DMS114 treated with DMSO at 0.1 percent for 48 hours (cell line): ENCODE results near the gene ARID1A.
"Not testable (repeated sequence)": the region's sequence is repeated elsewhere in the genome, so short reads cannot be mapped to it uniquely, and the experiment has no call there.

ENCODE experiments used
- DNase-seq: peaks from one replicate; lab custom pipeline; 2025; ENCODE audit not compliant: unreplicated experiment; lab: John Stamatoyannopoulos, UW

Gene ARID1A

DNA sequence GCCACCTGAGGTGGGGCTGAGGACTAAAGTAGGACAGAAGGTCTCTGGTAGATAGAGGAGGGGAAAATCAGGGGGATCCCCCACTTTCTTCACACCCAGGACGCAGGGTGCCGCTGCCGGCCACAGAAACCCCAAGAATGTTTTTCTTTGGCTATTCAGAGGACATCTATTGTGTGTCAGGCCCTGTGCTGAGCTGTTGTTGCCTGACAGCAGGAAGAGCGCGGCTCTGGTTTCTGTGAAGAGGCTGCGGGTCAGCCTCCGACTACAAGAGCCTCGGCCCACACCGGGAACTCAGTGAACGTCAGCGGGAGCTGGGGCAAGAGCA, 91.5 kb downstream of the ARID1A start:
- no peak for DNase-seq

DNA sequence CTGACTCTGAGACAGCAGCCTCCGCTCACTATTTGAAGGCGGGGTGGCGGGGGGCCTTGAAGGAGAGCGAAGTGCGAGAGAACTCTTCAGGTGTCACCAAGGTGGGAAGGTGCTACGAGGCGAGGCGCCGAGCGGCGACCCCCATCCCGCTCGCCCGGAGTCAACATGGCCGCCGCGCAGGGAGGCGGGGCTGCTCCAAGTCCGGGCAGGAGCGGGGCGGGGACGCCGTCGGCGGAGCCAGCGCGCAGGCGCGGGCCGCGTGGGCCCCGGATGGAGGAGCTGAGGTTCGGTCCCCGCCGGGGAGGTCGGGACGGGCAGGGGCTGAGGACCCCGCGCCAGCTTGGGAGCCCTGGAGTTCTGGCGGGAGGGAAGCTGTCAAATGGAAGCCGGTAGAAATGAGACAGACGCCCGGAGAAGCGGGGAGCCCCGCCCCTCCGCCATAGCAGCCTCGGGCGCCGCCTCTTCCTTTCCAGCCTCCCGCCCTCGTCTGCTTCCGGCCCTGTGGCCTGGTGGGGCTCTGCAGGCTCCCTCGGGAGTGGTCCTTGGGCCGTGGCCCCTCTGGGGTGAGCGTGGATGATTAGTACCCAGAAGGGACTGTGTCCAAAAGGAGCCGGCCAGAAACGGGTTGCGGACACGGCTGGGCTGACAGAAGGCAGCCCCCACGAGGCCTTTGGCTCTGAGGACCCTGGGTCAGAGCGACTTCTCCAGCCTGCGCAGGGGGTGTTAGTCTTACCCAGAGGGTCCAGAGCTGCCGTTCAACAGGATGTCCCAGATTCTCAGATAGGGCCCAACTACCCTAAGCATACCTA, 92.1 kb downstream of the ARID1A start, which contains the start of gene PIGV:
Gene PIGV (plus strand): TSS at position 245 of the 809 bp plus-strand sequence. CDS start 2,866 bp downstream, outside the sequence.
- DNase-seq: peak; percentile 76

DNA sequence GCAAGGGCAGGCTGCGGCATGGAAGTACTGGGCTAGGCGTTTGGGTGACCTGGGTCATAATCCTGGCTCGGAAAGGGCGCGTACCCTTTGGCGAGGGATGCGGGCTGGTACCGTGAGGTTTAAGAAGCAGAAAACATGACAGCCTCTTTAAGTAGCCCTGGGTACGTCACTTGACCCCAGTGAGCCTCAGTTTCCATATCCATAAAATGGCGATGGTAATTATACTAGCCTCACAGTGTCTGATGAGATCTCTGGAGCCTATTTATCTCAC, 92.6 kb downstream of the ARID1A start:
- no peak for DNase-seq

DNA sequence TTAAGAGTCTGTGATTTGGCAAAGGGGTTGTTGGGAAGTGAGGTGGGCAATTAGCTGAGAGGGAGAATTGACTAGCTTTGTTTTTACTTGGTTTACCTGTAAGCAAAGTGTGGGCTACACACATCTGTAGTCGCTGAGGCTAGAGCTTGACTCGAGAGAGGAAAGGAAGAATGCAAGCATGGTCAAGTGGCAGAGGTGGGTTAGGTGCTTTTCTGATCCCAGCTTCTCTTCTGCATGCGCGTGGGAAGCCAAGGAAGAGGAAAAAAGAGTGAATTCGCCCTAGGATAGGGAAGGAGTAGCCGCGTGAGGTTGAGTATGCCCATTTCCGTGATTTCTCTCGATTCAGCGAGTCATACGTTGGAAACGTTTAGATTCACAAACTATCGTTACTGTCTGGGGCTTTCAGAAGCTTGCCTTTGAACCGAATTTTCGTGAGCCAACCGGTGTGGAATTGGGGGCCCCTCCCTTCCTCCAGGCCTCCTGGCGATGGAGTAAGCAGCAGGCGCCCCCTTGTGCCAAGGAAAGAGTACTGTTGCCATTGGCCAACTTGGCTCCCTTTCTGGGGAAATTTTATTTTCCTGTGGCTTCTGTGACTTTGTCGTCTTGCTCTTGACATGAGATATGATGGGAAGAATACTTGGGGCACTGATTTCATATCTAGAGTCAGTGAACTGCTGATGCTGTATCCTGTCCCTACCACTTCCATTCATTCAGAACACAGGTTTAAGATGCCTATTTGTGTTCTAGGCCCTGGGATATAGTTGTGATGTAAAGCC, 93.2 kb downstream of the ARID1A start:
- DNase-seq: peak; percentile 68

DNA sequence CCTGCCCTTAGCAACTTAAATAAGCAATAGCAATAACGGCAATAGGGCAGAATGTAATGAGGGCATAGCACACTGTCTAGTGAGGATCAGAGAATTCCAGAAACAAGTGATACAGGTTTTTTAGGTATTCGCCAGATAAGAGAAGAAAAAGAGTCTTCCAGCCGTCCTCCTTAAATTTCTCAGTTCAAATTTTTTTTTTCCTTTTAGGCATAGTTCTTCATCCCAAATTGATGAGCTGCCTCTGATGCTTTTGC, 93.7 kb downstream of the ARID1A start:
- DNase-seq: no peak

DNA sequence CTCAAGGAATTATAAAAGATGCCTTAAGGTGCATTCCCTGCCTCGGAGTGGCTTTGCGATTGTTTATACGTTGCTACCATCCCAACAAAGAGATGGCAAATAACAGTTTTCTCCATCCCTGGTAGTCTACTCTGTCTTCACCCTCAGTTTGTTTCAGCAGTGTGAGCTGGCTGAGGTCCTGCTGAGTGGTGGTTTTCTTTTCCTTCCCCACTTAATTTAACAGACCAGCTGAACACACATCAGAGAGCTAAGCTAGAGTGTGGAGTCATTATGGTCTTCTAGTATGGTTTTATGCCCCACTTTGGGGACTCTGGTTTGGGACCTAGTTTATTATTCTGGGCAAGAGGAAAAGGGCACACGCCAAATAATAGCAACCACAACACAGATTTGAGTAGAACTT, 94.1 kb downstream of the ARID1A start:
- no peak for DNase-seq

DNA sequence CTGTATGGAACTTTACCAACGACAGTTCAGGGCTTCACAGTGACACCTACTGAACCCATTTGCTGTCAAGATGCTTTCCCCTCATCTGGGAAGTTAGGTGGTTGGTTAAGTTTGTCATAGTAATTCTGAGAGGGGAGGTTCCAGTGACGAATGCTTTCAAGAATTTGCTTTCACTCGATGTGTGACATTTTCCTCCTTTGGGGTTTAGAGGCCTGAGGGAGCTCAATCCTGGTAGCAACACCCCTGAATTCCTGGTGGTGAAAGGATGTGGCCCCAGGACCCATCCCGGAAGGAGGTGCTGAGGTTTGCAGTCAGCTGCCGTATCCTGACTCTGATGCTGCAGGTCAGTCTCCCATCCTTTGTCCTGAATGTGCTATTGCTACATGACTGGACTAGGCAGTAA, 94.7 kb downstream of the ARID1A start:
- DNase-seq: no peak

DNA sequence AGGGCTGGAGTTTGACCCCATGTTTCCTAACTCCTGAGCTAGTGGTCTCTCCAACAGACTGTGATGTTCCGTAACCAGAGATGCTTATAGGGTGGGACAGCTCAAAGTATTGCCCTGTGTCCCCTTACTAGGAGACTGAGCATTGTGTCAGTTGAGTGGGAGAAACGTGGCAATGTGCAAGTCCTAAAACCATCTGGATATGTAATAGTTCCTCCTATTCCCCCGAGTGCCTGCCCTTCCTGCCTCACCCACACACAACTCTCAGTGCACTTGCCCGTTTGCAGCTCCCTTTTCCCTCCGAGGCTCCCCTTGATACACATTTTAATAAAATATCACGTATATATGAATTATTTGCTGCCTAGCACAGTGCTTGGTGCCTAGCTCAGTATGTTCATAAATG, 95.3 kb downstream of the ARID1A start:
- DNase-seq: no peak

DNA sequence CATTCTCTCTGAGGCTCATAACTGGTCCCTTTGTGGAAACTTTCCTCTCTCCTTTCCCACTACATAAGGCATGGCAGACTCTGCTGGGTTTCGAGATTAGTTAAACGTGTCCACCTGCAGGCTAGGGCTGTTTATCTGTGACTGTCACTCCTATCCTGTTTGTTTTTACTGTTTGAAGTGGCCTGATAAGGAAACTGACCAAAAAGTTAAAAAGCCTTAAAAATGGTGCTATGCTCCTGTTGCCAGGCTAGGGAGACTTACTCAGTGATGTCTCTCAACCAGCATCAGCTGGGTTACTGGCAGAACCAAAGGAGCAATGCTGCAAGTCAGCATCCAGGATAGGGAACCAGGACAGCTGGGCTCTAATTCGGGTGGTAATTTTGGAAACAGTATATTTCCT, 95.8 kb downstream of the ARID1A start:
- no peak for DNase-seq

DNA sequence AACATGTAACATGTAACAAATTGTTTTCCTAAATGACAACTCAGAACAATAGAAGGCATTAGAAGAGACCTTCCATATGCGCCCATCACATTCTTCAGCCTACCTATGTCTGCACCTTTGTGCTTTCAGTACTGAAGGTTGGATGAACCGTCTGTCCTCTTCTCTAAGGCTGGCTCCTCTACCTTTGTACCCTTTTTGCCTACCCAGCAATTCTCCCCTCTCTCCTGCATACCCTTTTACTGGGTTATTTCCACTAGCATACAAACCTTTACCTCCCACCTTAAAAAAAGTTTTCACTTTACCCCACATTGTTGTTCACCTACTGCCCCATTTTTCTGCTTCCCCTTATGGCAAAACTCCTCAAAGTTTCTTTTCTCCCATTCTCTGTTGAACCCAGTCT, 97.1 kb downstream of the ARID1A start:
- no peak for DNase-seq

DNA sequence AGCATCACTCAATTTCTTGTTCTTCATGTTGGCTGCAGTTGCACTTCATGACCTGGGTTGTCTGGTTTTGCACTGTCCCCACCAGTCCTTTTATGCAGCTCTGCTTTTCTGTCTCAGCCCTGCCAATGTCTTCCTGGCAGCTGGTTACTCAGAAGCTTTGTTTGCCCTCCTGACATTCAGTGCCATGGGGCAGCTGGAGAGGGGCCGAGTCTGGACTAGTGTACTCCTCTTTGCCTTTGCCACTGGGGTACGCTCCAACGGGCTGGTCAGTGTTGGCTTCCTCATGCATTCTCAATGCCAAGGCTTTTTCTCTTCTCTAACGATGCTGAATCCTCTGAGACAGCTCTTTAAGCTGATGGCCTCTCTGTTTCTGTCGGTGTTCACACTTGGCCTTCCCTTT, 98.6 kb downstream of the ARID1A start:
- no peak for DNase-seq

DNA sequence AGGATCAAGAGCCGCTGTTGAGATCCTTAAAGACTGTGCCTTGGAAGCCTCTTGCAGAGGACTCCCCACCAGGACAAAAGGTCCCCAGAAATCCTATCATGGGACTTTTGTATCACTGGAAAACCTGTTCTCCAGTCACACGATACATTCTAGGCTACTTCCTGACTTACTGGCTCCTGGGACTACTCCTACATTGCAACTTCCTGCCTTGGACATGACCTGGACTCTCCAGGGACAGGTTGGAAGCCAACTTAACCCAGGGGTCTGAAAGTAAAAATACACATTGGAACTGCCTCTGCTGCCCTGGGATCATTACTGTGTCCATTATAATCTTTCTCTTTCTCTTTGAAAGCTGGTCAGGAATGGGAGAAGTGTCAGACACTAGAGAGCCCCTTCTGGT, 101.8 kb downstream of the ARID1A start:
- no peak for DNase-seq

DNA sequence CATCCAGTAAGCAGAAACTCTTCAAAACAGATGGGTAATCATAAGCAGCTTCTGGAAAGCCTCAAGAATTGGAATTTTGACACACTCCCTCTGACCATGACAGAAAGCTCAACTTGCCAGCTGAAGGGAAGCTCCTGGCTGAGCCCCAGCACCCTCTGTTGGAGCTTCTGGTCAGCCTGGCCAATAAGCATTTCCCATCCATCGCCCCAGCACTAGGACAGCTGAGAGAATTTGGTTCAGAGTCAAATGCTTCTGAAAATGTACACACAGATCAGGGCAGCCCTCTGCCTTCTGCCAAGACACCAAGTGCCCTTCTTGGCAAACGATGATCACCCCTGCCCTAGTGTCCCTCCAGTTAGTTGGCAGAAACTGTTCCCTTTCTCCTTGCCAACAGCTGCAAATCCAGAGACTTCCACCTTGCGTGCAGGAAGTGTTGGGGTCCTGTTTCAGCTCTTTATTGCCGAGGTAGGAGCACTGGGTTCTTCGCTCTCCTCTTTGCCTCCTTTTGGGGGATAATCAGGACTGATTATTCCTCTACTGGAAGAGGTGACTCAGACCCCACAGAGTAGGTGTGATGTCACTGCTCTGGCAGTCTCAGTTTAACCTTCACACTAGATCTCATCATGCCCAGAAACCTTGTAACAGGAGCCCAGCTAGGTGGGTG, 103.8 kb downstream of the ARID1A start:
- no peak for DNase-seq

DNA sequence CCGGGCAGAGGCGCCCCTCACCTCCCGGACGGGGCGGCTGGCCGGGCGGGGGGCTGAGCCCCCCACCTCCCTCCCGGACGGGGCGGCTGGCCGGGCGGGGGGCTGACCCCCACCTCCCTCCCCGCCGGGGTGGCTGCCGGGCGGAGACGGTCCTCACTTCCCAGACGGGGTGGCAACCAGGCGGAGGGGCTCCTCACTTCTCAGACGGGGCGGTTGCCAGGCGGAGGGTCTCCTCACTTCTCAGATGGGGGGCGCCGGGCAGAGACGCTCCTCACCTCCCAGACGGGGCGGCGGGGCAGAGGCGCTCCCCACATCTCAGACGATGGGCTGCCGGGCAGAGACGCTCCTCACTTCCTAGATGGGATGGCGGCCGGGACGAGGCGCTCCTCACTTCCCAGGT, 108.1 kb downstream of the ARID1A start:
- DNase-seq: not testable (repeated sequence)

DNA sequence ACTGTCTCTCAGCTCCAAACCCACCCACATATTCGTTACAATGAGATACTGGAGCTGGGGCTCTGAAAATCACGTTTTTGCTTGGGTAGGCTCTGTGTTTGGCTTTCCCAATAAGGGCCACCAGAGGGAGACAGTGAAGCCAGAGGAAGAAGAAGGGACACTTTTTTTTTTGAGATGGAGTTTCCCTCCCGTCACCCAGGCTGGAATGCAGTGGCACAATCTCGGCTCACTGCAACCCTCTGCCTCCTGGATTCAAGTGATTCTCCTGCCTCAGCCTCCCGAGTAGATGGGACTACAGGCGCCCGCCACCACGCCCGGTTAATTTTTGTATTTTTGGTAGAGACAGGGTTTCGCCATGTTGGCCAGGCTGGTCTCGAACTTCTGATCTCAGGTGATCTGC, 114.3 kb downstream of the ARID1A start:
- peak; percentile 57 for DNase-seq

DNA sequence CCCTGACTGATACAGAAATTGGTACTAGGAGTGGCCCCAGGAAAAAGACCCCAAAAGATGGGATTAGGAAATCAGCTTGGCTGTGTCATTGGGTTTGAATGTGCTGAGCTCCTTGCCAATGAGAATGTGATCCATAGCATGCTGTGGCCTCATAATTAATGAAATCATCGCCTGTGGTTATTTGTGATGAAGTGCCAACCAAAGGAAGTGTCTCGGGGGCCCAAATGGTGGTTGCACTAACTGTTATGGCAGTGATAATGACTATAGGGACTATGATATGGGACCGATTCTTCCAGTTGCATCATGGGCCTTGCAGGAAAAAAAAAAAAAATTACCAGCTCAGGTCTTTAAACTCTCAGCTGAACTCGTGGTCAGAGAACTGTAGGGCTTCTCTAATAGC, 115.2 kb downstream of the ARID1A start:
- DNase-seq: no peak

DNA sequence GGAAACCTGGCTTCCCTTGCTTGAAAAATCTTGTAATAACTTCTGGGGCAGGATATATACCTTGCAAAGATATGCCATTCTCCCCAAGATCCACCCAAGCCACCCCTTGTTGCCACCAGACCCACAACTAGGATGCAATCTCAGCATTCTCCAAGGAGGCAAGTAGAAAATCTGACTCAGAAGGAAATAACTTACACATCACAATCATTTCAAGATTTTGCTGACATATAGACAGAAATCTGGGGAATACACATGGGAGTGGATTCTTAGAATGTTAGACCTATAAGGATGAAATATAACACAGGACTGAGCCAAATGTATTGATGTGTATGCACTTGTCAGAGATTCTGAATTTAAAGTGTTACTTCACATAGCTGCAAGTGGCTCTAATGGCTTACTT, 115.9 kb downstream of the ARID1A start:
- no peak for DNase-seq

DNA sequence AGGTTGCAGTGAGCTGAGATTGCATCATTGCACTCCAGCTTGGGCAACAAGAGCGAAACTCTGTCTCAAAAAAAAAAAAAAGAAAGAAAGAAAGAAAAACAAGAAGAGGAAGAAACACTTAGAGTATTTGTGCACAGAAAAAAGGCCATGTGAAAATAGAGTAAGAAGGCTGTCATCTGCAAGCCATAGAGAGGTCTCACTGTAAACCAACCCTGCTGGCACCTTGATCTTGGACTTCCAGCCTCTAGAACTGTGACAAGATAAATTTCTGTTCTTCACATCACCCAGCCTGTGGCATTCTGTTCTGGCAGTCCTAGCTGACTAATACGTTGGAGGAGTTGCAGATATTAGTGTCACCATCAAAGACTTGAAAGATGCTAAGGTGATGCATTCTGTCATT, 118.6 kb downstream of the ARID1A start:
- DNase-seq: no peak

DNA sequence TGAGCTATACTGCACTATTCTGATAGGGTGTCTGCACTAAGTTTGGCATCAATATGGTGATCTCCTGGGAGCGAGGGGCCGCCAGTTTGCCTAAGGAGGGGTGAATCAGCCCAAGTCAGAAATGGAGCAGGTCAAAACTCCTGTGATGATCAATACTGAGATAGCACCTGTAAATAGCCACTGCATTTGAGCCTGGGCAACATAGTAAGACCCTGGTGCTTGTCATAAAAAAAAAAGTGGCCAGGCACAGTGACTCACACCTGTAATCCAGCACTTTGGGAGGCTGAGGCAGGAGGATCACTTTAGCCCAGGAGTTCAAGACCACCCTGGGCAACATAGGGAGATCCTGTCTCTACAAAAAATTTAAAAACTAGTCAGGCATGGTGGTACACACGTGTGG, 119.1 kb downstream of the ARID1A start:
- no peak for DNase-seq

DNA sequence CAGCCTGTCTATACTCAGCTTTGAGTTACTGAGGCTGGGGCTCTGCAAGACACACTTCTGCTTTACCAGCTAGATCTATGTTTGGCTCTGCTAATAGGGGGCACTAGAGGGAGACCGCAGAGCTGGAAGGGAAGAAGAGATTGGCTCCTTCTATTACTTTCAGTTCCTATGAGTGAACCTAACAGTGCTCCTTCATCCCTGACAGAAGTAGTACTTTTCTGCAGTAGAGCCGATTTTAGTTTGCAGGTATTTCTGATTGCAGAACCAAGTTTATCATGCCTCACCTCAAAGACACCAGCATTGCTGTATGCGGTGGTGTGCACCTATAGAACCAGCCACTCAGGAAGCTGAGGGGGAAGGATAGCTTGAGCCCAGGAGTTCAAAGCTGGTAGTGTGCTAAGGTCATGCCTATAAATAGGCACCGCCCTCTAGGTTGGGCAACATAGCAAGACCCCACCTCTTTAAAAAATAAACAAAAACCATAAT, 125.0 kb downstream of the ARID1A start:
- no peak for DNase-seq

DNA sequence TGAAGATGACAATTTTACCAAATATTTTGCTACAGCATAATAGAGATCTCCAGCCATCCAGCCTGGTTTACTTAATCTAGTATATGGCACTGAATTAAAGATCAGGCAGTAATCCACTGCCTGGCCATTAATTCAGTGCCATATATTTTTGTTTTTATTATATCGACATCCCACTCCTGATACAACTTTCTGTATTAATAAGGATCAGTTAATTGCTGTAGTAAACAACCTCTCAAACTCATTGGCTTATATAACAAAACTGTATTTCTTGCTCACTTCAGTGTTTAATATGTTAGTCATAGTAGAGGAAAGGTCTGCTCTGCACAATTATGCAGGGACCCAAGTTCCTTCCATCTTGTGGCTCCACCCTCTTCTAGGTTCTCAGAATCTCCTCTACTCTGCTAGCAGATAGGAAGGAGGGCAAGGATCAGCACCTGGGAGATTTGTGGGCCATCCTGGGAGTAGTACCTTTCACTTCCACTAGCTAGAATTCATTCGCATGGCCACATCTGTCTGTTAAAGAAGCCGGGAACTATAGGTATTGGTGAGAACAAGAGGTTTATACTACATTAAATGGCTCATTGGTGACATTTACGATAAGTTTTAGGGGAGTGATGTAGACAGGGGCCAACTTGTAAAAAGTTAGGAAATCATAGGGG, 127.1 kb downstream of the ARID1A start:
- DNase-seq: no peak

DNA sequence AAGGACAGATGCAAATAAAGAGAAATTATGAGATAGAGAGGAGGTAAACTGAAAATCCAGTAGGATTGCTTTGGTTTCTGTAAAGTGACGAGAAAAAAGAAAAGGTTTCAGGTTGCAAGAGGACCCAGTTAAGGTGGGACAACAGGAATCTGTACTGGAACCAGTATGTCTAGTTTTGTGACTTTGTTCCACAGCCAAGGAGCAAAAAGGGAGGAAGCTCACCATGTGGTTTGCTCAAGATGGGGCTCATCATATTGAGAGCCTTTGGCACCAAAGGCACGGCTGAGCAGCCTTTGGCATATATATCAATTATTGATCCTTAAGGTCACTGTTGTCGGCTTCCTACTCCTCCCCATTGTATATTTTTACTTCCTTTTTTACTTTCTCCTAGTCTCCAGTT, 128.9 kb downstream of the ARID1A start:
- DNase-seq: no peak
